Measurements from ENCODE around the gene PSMD6.

PSMD6 gene

DNA sequence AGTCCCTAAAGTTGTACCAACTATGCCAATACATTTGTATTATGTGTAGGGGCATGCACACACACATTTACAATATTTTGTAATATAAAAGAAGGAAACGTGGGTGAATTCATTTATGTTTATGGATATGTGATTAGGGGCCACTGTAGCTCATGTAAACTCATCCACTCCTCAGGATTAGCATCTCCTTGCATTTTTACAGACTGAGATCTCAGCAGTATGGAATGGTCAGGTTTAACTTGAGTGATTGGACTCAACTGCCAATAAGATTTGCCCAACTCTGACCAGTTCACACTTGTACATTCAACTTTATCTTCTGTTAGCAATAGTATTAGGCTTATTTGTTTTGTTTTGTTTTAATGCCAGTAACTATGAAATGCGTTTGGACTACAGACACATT is 36.5 kb downstream of the PSMD6 start:
- TF ChIP-seq CTCF (IDR thresholded peaks at IDR 0.05), result no peak
- H3K4me1 ChIP-seq, result no peaks in the 10 kb centered on the region
- no peaks in the 10 kb centered on the region for H3K27me3 ChIP-seq
- no peak overlapping the region for H3K4me3 ChIP-seq
- peaks cover 62 to 83% (median 72%) of the 10 kb centered on the region in 3 donors for H3K36me3 ChIP-seq
- H3K9me3 ChIP-seq, result no peaks in the 10 kb centered on the region
- DNase-seq, result no peak
- no peak overlapping the region for H3K27ac ChIP-seq
- intact Hi-C loops (cut with DNase I; ENCODE audit: low total_unique reads), result no loop called here

DNA sequence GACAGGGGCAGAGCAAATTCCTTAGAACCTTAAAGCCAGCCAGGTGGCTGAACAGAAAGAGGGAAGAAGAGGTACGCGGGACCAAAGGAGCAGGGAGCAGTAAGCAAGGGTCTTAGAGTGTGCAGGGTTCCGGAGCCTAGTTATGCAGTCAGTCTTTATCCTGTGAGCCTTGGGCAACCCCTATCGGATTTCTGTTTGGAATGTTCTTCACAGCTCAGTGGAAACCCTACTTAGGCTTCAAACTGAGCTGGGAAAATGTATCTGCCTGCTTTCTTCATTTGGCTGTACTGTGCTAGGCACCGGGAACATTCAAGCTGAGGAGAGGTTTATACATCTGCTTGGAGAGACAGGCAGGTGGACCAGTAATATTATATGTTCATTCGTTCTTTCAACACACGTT is 37.1 kb downstream of the PSMD6 start:
- Histone ChIP-seq H3K9me3 (no peaks in the 10 kb centered on the region), H3K4me1 (no peaks in the 10 kb centered on the region), H3K4me3 (no peak overlapping the region), H3K27me3 (no peaks in the 10 kb centered on the region), H3K36me3 (peaks cover 63 to 81% (median 71%) of the 10 kb centered on the region in 3 donors), H3K27ac (no peak overlapping the region)
- TF ChIP-seq CTCF (IDR thresholded peaks at IDR 0.05), result no peak
- DNase-seq, result no peak
- intact Hi-C loops (cut with DNase I; ENCODE audit: low total_unique reads), result no loop called here

DNA sequence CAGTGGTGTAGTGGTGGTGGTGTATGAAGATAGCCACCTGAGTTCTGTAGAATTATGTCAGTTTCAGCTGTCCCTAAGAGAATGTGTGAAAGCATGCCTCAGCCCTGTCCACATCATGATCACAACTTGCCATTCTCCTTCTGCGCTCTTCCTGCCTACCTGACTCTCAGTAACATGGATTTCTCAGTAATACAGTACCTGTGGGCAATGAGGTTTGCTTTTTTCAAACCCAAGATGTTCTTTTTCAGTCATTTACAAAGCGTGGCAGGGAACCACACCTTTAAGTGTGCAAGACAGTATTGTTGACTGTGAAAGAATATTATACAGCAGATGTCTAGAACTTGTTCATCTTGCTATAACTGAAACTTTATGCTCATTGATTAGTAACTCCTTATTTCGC is 38.9 kb downstream of the PSMD6 start:
- TF ChIP-seq CTCF (IDR thresholded peaks at IDR 0.05), result no peak
- H3K36me3 ChIP-seq, result peaks cover 61 to 77% (median 65%) of the 10 kb centered on the region in 3 donors
- H3K27ac ChIP-seq, result no peak overlapping the region
- no peaks in the 10 kb centered on the region for H3K4me1 ChIP-seq
- H3K9me3 ChIP-seq, result no peaks in the 10 kb centered on the region
- no peaks in the 10 kb centered on the region for H3K27me3 ChIP-seq
- H3K4me3 ChIP-seq, result no peak overlapping the region
- intact Hi-C loops (cut with DNase I; ENCODE audit: low total_unique reads), result no loop called here
- no peak for DNase-seq

DNA sequence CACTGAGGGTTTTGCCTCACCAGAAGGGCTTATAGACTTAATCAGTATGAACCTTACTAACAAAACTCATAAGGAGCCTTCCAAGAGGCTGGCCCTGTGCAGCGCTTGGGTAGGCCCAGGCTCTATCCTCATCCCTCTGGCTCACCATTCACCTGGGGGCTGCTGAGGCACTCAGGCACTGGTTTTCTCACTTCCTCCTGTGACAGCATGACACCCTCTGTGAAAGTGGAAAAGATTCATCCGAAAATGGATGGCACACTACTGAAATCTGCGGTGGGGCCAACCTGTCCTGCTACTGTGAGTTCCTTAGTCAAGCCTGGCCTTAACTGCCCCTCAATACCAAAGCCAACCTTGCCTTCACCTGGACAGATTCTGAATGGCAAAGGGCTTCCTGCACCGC is 41.3 kb downstream of the PSMD6 start:
- no peak for DNase-seq
- H3K9me3 ChIP-seq, result no peaks in the 10 kb centered on the region
- H3K27me3 ChIP-seq, result no peaks in the 10 kb centered on the region
- intact Hi-C loops (cut with DNase I; ENCODE audit: low total_unique reads), result no loop called here
- no peak overlapping the region for H3K4me3 ChIP-seq
- H3K4me1 ChIP-seq, result peaks cover 0 to 23% (median 4%) of the 10 kb centered on the region in 4 donors
- peaks cover 47 to 53% (median 48%) of the 10 kb centered on the region in 3 donors for H3K36me3 ChIP-seq
- TF ChIP-seq CTCF (IDR thresholded peaks at IDR 0.05), result no peak
- no peak overlapping the region for H3K27ac ChIP-seq

GRCh38 chr3:63980830-63981498 is 42.3 kb downstream of the PSMD6 start:
- Histone ChIP-seq H3K27me3 (no peaks in the 10 kb centered on the region), H3K27ac (no peak overlapping the region), H3K9me3 (no peaks in the 10 kb centered on the region), H3K36me3 (peaks cover 44 to 48% (median 44%) of the 10 kb centered on the region in 3 donors), H3K4me3 (no peak overlapping the region), H3K4me1 (peaks cover 0 to 33% (median 13%) of the 10 kb centered on the region in 4 donors)
- TF ChIP-seq CTCF (IDR thresholded peaks at IDR 0.05), result no peak
- intact Hi-C loops (cut with DNase I; ENCODE audit: low total_unique reads), result no loop called here
- DNase-seq, result no peak

Measured in tibial artery (tissue), 4 donors.